ENCODE measurements around the gene TMX2.

TMX2 gene

DNA sequence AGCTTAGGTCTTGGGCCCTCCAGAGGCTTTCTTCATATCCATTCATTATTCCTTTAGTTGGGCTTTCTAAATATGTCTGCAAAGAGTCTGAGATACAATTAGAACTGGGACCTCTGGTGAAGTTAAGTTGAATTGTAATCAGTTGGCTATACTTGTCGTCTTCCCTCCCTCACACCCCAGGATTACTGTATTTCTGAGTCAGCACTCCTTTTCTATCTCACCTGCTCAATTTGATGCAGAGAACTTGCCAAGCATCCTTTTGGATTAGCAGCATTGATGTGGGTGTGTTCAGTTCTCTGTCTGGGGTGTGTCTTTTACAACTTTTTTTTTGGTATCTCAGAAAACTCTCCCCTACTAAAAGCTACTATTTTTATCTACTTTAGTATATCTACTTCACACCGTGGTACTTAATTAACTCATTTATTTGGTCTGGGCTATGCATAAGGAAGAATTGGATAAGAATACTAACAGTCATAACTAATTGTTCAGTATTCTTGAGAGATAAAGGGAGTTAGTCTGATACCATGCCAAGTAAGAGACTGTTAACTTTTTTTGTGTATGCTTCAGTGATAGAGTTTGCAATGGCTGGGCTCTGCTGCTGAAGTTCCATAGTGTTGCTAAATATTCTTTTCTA lies 64.3 kb downstream of the TMX2 start:
- no peak overlapping the region for H4K12ac ChIP-seq (ENCODE audit: low read depth, low read length)
- no peak overlapping the region for H3K14ac ChIP-seq (ENCODE audit: low read length)
- peak overlapping the region; percentile 32 for H3K4me2 ChIP-seq (ENCODE audit: low read length)
- H3K4ac ChIP-seq (ENCODE audit: low read depth, low read length): peak overlapping the region; percentile 47
- no peaks in the 10 kb centered on the region for H3K9me3 ChIP-seq (ENCODE audit: insufficient read depth, low read depth, low read length)
- no peak overlapping the region for H3K23ac ChIP-seq (ENCODE audit: low read length)
- peak overlapping the region; percentile 100 for H3K27ac ChIP-seq (ENCODE audit: low read depth, low read length)
- no peak overlapping the region for H4K8ac ChIP-seq (ENCODE audit: low read depth, low read length)
- no peak overlapping the region for H2BK120ac ChIP-seq (ENCODE audit: insufficient read depth, low read length, poor library complexity)
- H3K4me1 ChIP-seq (ENCODE audit: control insufficient read depth in 1 of 2, insufficient read depth in 2 of 2, low read length in 2 of 2): peaks cover 21 to 50% of the 10 kb centered on the region in 2 experiments
- H3K79me1 ChIP-seq (ENCODE audit: low read length): peaks cover 35% of the 10 kb centered on the region
- no peak overlapping the region for H2AFZ ChIP-seq (ENCODE audit: insufficient read depth, low read length, poor library complexity)
- DNase-seq: no peak
- H3K36me3 ChIP-seq (ENCODE audit: control insufficient read depth in 1 of 2, insufficient read depth in 2 of 2, low read length in 2 of 2): no peaks in the 10 kb centered on the region
- peak overlapping the region; percentile 19 for H2BK5ac ChIP-seq (ENCODE audit: low read depth, low read length, poor library complexity)
- no peak overlapping the region for H2AK5ac ChIP-seq (ENCODE audit: low read length)
- H4K91ac ChIP-seq (ENCODE audit: low read depth, low read length): no peak overlapping the region
- H3K4me3 ChIP-seq (ENCODE audit: low read depth, low read length): no peak overlapping the region
- H3K9ac ChIP-seq (ENCODE audit: low read length): no peak overlapping the region
- no peaks in the 10 kb centered on the region for H3K27me3 ChIP-seq (ENCODE audit: insufficient read depth, low read length)
- H3K79me2 ChIP-seq (ENCODE audit: control insufficient read depth, insufficient read depth, low read length, poor library complexity): peaks cover 17% of the 10 kb centered on the region
- WGBS (ENCODE audit: extremely low coverage, insufficient coverage, insufficient read length): no CpG with 5 or more reads among the region's 2 CpGs
- H2BK12ac ChIP-seq (ENCODE audit: low read length): no peak overlapping the region
- H3K18ac ChIP-seq (ENCODE audit: low read length): no peak overlapping the region

DNA sequence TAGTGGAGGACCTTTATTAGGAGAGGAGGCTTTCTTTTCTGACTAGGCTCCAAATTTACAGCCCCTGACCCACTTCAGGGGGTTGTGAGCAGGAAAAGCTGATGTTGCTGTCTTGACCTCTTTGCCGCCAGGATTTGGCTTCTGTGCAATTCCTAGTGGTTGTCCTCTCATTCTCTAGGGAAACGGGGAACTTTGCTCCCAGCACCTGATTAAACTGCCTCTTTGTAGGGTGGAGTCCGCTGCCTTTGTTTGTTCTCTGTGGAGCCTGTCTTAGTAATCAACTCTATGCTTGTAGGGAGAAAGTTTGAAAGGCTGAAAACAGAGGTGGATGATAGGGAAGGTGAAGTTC lies 65.5 kb downstream of the TMX2 start:
- H2BK120ac ChIP-seq (ENCODE audit: insufficient read depth, low read length, poor library complexity): peak overlapping the region; percentile 81
- no peak for DNase-seq

DNA sequence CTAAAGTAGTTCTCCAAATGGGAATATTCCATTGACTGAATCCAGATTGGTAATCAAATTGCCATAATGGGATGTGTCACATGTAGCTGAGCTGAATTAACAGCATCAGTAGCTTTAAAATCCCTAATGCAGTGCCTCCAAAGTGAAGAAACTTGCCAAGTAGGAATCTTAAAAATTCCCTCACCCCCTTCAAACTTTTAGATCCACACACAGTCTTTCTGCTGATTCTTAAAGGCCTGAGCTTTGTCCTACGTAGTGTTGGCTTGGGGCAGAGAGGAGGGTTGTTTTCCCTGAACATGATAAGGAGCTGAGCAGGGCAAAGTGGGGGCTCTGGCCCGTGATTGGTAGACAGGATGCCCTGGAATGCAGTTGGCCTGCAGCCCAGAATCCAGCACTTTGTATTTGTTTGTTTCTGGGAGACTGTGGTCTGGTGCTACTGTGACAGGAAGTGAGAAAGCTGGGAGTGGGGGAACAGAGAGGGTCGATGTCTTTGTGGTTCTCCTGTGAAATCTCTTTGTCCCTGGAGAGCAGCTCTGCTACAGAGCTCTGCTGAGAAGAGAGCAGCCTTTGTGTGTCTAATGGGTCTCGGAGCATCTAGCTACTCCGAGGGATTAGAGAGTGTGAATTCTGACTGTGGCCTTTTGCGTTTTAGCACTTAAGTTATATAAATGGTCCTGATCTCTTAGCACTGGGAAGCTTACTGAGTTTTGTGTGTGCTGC lies 66.1 kb downstream of the TMX2 start:
- Histone ChIP-seq H3K14ac (ENCODE audit: low read length) (peak overlapping the region; percentile 85), H2BK120ac (ENCODE audit: insufficient read depth, low read length, poor library complexity) (peak overlapping the region; percentile 97), H3K4ac (ENCODE audit: low read depth, low read length) (peak overlapping the region; percentile 64), H3K23ac (ENCODE audit: low read length) (no peak overlapping the region), H2BK12ac (ENCODE audit: low read length) (peak overlapping the region; percentile 77), H2AFZ (ENCODE audit: insufficient read depth, low read length, poor library complexity) (peak overlapping the region; percentile 74), H4K12ac (ENCODE audit: low read depth, low read length) (no peak overlapping the region), H3K18ac (ENCODE audit: low read length) (peak overlapping the region; percentile 61), H3K4me2 (ENCODE audit: low read length) (peak overlapping the region; percentile 56), H3K36me3 (ENCODE audit: control insufficient read depth in 1 of 2, insufficient read depth in 2 of 2, low read length in 2 of 2) (no peaks in the 10 kb centered on the region), H3K27me3 (ENCODE audit: insufficient read depth, low read length) (no peaks in the 10 kb centered on the region), H2BK5ac (ENCODE audit: low read depth, low read length, poor library complexity) (peak overlapping the region; percentile 97), H4K91ac (ENCODE audit: low read depth, low read length) (peak overlapping the region; percentile 95), H3K79me2 (ENCODE audit: control insufficient read depth, insufficient read depth, low read length, poor library complexity) (peaks cover 19% of the 10 kb centered on the region), H4K8ac (ENCODE audit: low read depth, low read length) (peak overlapping the region; percentile 72), H3K9me3 (ENCODE audit: insufficient read depth, low read depth, low read length) (no peaks in the 10 kb centered on the region), H2AK5ac (ENCODE audit: low read length) (no peak overlapping the region), H3K4me3 (ENCODE audit: low read depth, low read length) (no peak overlapping the region), H3K27ac (ENCODE audit: low read depth, low read length) (peak overlapping the region; percentile 100), H3K79me1 (ENCODE audit: low read length) (peaks cover 37% of the 10 kb centered on the region), H3K4me1 (ENCODE audit: control insufficient read depth in 1 of 2, insufficient read depth in 2 of 2, low read length in 2 of 2) (peaks cover 18 to 46% of the 10 kb centered on the region in 2 experiments), H3K9ac (ENCODE audit: low read length) (peak overlapping the region; percentile 64)
- no peak for DNase-seq
- no CpG with 5 or more reads among the region's 6 CpGs for WGBS (ENCODE audit: extremely low coverage, insufficient coverage, insufficient read length)

More for the DNA sequence above, 65.5 kb downstream of the TMX2 start:
- no peak overlapping the region for H3K23ac ChIP-seq (ENCODE audit: low read length)
- H2BK5ac ChIP-seq (ENCODE audit: low read depth, low read length, poor library complexity): peak overlapping the region; percentile 93
- no peaks in the 10 kb centered on the region for H3K27me3 ChIP-seq (ENCODE audit: insufficient read depth, low read length)
- peaks cover 37% of the 10 kb centered on the region for H3K79me1 ChIP-seq (ENCODE audit: low read length)
- peak overlapping the region; percentile 100 for H3K27ac ChIP-seq (ENCODE audit: low read depth, low read length)
- peak overlapping the region; percentile 35 for H3K4ac ChIP-seq (ENCODE audit: low read depth, low read length)
- H3K9me3 ChIP-seq (ENCODE audit: insufficient read depth, low read depth, low read length): no peaks in the 10 kb centered on the region
- peak overlapping the region; percentile 62 for H3K18ac ChIP-seq (ENCODE audit: low read length)
- no peak overlapping the region for H2AFZ ChIP-seq (ENCODE audit: insufficient read depth, low read length, poor library complexity)
- H3K14ac ChIP-seq (ENCODE audit: low read length): peak overlapping the region; percentile 74
- H3K4me3 ChIP-seq (ENCODE audit: low read depth, low read length): no peak overlapping the region
- peak overlapping the region; percentile 80 for H4K91ac ChIP-seq (ENCODE audit: low read depth, low read length)
- H4K8ac ChIP-seq (ENCODE audit: low read depth, low read length): peak overlapping the region; percentile 56
- H3K4me2 ChIP-seq (ENCODE audit: low read length): peak overlapping the region; percentile 56
- H2BK12ac ChIP-seq (ENCODE audit: low read length): peak overlapping the region; percentile 47
- peaks cover 20 to 48% of the 10 kb centered on the region in 2 experiments for H3K4me1 ChIP-seq (ENCODE audit: control insufficient read depth in 1 of 2, insufficient read depth in 2 of 2, low read length in 2 of 2)
- H2AK5ac ChIP-seq (ENCODE audit: low read length): peak overlapping the region; percentile 20
- H3K9ac ChIP-seq (ENCODE audit: low read length): peak overlapping the region; percentile 69
- no peaks in the 10 kb centered on the region for H3K36me3 ChIP-seq (ENCODE audit: control insufficient read depth in 1 of 2, insufficient read depth in 2 of 2, low read length in 2 of 2)
- no peak overlapping the region for H4K12ac ChIP-seq (ENCODE audit: low read depth, low read length)
- WGBS (ENCODE audit: extremely low coverage, insufficient coverage, insufficient read length): no CpG with 5 or more reads among the region's 3 CpGs
- peaks cover 18% of the 10 kb centered on the region for H3K79me2 ChIP-seq (ENCODE audit: control insufficient read depth, insufficient read depth, low read length, poor library complexity)

DNA sequence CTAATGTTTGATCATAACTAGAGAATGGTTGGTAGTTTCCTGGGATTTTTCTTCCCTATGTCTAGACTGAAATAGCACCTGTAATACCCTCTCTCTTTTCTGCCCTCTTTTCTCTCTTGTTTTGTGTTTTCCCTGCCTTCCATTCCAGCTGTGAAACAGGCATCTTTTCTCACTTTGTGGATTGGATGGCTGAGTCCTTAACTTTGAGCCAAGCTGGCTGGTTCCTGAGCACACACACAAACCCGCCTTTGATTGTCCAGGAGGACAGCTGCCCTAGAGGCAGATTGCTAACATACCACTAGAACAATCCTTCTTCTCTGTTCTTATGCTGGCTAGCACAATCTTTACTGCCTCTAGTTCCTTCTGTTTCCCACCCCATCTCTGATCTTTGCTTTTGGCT lies 66.9 kb downstream of the TMX2 start:
- peaks cover 22% of the 10 kb centered on the region for H3K79me2 ChIP-seq (ENCODE audit: control insufficient read depth, insufficient read depth, low read length, poor library complexity)
- H3K36me3 ChIP-seq (ENCODE audit: control insufficient read depth in 1 of 2, insufficient read depth in 2 of 2, low read length in 2 of 2): no peaks in the 10 kb centered on the region
- H2BK5ac ChIP-seq (ENCODE audit: low read depth, low read length, poor library complexity): no peak overlapping the region
- peak; percentile 85 to 91 for DNase-seq
- no peak overlapping the region for H2AK5ac ChIP-seq (ENCODE audit: low read length)
- H2BK120ac ChIP-seq (ENCODE audit: insufficient read depth, low read length, poor library complexity): peak overlapping the region; percentile 56
- peaks cover 37% of the 10 kb centered on the region for H3K79me1 ChIP-seq (ENCODE audit: low read length)
- H3K4me1 ChIP-seq (ENCODE audit: control insufficient read depth in 1 of 2, insufficient read depth in 2 of 2, low read length in 2 of 2): peaks cover 18 to 46% of the 10 kb centered on the region in 2 experiments
- H3K4me2 ChIP-seq (ENCODE audit: low read length): peak overlapping the region; percentile 55
- H4K8ac ChIP-seq (ENCODE audit: low read depth, low read length): peak overlapping the region; percentile 48
- H3K27me3 ChIP-seq (ENCODE audit: insufficient read depth, low read length): no peaks in the 10 kb centered on the region
- H2AFZ ChIP-seq (ENCODE audit: insufficient read depth, low read length, poor library complexity): no peak overlapping the region
- H3K27ac ChIP-seq (ENCODE audit: low read depth, low read length): peak overlapping the region; percentile 100
- no peak overlapping the region for H3K4me3 ChIP-seq (ENCODE audit: low read depth, low read length)
- H4K12ac ChIP-seq (ENCODE audit: low read depth, low read length): no peak overlapping the region
- WGBS (ENCODE audit: extremely low coverage, insufficient coverage, insufficient read length): no CpG with 5 or more reads among the region's 1 CpG
- peak overlapping the region; percentile 32 for H4K91ac ChIP-seq (ENCODE audit: low read depth, low read length)
- H2BK12ac ChIP-seq (ENCODE audit: low read length): no peak overlapping the region
- H3K23ac ChIP-seq (ENCODE audit: low read length): no peak overlapping the region
- no peak overlapping the region for H3K4ac ChIP-seq (ENCODE audit: low read depth, low read length)
- no peak overlapping the region for H3K18ac ChIP-seq (ENCODE audit: low read length)
- H3K9ac ChIP-seq (ENCODE audit: low read length): no peak overlapping the region
- no peak overlapping the region for H3K14ac ChIP-seq (ENCODE audit: low read length)
- no peaks in the 10 kb centered on the region for H3K9me3 ChIP-seq (ENCODE audit: insufficient read depth, low read depth, low read length)

Measured in trophoblast cell (in vitro differentiated cells and primary cell).